Fibroblast of skin of abdomen (primary cell): ENCODE data around the gene MBOAT1. TPM values are rescaled to one million over a fixed set of nuclear protein-coding genes. Genes with fewer than 3 reads are reported as not detected.
"Not testable (repeated sequence)": the region's sequence is repeated elsewhere in the genome, so short reads cannot be mapped to it uniquely, and the experiment has no call there.

ENCODE experiments used
- DNase-seq: peaks from one replicate; pipeline ENCODE4 v3.0.0-alpha.2; 2013
- polyA plus RNA-seq, 2 experiments: library from polyadenylated mRNA; unstranded; fragments of 120-200 nt; gene quantifications; one replicate each; pipeline ENCODE4 v1.2.1, GENCODE V29; 2013; ENCODE audit not compliant: insufficient read length in 2 of 2

The MBOAT1 gene
- polyA plus RNA-seq (2013, experiment 1 of 2; ENCODE audit: insufficient read length), result 3.1 TPM
- polyA plus RNA-seq (2013, experiment 2 of 2; ENCODE audit: insufficient read length), result 2.6 TPM

GRCh38 chr6:20212392-20213111 is at the start of gene MBOAT1:
TSS of gene MBOAT1 (minus strand) at chr6:20212469. CDS start at chr6:20212234, 235 bp downstream.
- DNase-seq, result peak; percentile 94

DNA sequence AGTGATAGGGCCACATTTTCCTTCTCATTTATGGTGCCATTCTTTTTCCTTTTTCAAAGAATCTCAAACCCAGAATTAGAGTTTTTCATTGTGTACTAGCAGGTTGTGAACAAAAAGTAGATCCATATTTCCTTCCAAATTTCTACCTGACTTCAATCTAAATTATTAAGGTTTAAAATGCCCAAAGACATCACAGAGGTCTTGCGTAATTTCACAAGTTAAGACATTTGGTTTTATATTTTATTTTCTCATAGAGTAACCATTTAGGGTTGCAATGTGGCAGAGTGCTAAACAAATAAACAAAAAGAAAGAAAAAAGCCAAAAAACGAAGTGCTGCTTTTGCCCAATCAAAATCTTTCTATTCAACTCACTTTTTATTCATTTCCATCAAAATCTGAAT is 49.4 kb upstream of the MBOAT1 start:
- DNase-seq, result no peak

DNA sequence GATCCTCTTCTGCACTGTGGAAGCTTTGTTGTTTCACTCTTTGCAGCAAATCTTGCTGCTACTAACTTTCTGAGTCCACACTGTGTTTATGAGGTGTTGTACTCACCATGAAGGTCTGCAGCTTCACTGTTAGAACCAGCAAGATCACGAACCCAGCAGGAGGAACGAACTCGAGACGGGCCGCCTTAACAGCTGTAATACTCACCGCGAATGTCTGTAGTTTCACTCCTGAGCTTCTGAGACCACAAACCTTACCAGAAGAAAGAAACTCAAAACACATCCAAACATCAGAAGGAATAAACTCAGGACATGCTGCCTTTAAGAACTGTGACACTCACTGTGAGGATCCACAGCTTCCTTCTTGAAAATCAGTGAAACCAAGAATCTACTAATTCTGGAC is 48.1 kb upstream of the MBOAT1 start:
- DNase-seq, result no peak

DNA sequence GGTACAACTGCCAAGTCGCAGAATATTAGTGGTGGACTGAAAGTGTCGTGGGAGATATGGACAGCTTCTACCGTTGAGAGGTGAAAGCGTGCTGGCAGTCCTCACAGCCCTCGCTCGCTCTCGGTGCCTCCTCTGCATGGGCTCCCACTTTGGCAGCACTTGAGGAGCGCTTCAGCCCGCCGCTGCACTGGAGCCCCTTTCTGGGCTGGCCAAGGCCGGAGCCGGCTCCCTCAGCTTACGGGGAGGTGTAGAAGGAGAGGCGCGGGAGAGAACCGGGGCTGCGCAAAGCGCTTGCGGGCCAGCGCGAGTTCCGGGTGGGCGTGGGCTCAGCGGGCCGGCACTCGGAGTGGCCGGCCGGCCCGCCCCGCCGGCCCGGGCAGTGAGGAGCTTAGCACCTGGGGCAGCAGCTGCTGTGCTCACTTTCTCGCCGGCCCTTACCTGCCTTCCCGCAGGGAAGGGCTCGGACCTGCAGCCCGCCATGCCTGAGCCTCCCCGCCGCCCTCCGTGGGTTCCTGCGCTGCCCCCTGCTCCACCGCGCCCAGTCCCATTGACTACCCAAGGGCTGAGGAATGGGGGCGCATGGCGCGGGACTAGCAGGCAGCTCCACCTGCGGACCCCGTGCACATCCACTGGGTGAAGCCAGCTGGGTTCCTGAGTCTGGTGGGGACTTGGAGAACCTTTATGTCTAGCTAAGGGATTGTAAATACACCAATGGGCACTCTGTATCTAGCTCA is 47.2 kb upstream of the MBOAT1 start:
- DNase-seq, result no peak

- no peak for DNase-seq
Measured at GRCh38 chr6:20255428-20255827, 43.2 kb upstream of the MBOAT1 start.

DNA sequence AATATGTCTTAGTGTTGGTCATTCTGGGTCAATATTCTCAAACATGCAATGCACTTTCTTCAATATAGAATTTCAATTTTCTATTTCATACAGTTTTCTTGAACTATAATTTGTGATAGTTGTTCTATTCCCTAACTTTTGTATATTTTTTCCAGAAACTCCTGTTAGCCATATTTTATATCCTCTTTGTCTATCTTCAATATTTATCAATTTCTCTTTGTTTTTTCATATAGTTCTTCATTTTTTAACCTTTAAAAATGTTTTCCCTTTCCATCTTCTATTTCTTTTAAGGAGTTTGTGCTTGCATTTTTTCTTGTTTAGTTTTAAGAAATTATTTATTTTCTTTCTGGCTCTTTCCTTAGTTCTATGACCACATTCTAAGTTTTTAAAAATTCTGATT is 42.0 kb upstream of the MBOAT1 start:
- no peak for DNase-seq

DNA sequence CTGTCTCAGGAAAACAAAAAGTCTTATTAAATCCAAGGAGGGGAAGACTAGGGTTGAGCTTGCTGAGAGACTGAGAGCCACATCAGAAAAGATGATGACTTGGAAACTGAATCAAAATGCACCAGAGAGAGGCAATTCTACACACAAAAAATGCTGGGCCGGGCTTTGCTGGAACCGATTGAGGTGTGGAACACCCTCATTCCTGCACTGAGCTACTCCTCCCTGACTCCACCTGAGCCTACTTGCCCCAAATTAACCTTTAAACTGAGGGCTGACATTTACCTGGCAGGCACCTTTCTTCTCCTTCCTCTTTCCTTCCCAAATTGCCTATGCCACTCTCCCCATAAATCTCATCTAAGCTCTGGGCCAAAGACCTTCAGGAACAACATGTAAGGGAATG is 40.8 kb upstream of the MBOAT1 start:
- no peak for DNase-seq

DNA sequence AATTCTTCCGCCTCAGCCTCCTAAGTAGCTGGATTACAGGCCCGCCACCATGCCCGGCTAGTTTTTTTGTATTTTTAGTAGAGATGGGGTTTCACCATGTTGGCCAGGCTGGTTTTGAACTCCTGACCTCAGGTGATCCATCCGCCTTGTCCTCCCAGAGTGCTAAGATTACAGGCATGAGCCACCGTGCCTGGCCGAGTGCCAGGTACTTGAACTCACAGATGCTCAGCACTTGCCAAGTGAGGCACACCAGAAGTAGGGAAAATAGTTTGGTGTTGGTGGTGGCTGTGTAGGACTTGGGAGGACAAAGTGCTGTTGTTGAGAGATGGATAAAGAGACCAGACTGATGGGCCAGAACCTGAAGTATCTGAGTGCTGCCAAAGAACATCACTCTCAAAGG is 40.0 kb upstream of the MBOAT1 start:
- no peak for DNase-seq

DNA sequence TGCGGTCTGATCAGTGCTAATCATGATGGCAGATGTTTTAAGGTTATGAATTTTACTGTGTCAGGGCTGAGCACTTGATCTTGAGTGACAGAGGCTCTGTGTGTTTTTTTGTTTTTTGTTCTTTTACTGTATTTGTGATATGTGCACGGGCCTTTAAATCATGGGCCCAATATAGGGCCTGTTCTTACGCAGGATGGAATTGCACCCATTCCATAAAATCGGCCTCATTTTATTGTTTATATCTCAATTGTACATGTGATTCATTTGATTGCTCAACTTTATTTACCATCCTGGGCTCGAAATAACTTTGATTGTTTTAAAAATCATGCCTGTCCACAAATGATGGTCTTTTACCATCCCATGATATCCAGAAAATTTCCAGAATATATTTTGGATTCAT is 39.3 kb upstream of the MBOAT1 start:
- DNase-seq, result no peak

DNA sequence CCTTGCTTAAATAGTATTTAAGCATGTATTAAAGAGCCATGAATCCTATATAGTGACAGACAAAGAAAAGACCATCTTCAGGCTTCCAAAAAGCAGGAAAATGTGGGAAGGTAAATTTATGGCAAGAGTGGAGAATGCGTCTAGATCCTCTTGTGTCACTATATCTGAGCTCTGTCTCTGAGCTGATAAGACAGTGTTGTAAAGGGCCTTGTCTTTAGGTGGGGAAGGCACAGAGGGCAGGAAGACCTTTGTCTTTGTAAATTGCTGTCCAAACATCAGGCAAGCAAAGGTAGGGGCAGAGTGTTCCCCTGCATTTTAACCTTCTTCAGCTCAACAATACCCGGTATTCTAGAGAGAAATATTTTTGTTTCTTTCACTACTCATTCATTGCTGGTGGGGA is 33.9 kb upstream of the MBOAT1 start:
- DNase-seq, result no peak

- DNase-seq, result not testable (repeated sequence)
Measured at GRCh38 chr6:20244807-20245681, 32.8 kb upstream of the MBOAT1 start.

DNA sequence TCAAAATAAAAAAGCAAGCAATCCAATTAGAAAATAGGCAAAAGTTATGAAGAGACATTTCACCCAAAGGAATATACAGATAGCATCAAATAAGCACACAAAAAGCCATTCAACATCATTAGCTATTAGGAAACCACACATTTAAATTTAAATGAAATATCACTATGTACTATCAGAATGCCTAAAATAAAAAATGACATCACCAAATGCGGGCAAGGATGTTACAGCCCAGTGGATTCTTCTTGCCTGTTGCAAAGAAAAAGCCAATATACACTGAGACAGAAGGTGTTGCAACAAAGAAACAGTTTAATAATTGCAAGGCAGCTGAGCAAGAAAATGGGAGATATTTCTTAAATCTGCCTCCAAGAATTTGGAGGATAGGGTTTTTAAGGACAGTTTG is 31.0 kb upstream of the MBOAT1 start:
- DNase-seq, result no peak

- no peak for DNase-seq
Measured at GRCh38 chr6:20242397-20242796, 30.1 kb upstream of the MBOAT1 start.

- DNase-seq, result no peak
Measured at GRCh38 chr6:20241102-20241501, 28.8 kb upstream of the MBOAT1 start.

DNA sequence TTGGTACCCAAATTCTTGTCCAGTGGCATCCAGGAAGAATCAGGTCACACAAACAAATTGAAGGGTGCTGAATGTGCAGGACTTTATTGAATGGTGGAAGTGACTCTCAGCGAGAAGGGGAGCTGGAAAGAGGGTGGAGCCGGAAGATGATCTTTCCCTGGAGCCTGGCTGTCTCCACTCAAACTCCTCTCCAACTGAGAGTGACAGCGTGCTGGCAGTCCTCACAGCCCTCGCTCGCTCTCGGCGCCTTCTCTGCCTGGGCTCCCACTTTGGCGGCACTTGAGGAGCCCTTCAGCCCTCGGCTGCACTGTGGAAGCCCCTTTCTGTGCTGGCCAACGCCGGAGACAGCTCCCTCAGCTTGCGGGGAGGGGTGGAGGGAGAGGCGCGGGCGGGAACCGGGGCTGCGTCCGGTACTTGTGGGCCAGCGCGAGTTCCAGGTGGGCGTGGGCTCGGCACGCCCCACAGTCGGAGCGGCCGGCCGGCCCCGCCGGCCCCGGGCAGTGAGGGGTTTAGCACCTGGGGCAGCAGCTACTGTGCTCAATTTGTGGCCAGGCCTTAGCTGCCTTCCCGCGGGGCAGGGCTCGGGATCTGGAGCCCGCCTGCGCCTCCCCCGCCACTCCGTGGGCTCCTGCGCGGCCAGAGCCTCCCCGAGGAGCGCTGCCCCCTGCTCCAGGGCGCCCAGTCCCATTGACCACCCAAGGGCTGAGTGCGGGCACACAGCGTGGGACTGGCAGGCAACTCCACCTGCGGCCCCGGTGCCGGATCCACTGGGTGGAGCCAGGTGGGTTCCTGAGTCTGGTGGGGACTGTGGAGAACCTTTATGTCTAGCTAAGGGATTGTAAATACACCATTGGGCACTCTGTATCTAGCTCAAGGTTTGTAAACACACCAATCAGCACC is 26.7 kb upstream of the MBOAT1 start:
- DNase-seq, result no peak

GRCh38 chr6:20237677-20238460 is 25.6 kb upstream of the MBOAT1 start:
- DNase-seq, result no peak

DNA sequence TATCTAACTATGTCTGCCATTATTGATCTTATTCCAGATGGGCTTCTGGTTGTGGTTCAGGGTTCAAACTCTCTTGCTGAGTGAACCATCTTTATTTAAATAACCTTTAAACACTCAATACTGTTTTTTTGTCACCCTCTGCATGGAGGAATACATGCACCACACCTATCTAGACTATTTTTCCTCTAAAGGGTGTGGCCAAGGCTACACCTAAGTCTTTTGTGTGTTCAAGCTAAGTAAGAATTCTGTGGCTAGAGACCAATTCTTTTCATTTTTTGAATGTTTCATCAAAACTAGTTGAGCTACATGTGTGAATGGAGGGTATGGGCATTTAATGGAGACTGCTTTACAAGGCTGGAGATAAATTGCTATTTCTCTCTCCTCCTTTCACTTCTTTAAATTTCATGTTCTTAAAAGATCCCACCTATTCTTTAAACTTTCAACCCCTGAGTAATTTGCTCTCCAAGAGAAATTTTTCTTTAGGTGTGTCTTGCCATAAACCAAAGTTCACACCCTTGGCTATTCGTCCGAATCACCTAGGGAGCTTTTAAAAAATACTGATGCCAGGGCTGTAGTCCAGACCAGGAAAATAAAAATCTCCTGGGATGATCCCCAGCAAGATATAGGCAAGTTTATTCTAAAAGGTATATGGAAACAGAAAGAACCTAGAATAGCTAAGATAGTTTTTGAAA is 24.8 kb upstream of the MBOAT1 start:
- DNase-seq, result no peak

- DNase-seq, result no peak
Measured at GRCh38 chr6:20236344-20236743, 24.1 kb upstream of the MBOAT1 start.

DNA sequence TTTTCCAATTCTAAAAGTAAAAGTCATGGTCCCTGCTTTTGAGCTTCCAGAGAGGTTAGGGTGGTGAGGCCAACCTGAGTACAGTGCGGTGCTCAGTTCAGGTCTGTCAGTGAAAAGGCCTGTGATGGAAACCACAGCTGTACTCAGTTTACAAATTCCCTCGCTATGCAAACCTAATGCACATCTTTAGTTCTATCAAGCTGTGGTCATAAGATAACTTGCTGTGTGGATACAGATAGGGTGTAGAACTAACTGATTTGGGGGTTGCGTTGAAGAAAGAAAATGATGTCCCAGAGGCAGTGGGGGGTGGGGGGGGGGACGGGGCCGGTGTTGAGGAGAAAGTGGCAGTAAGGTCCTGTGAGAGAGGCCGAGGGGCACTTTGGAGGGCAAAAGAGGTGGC is 22.8 kb upstream of the MBOAT1 start:
- DNase-seq, result no peak

DNA sequence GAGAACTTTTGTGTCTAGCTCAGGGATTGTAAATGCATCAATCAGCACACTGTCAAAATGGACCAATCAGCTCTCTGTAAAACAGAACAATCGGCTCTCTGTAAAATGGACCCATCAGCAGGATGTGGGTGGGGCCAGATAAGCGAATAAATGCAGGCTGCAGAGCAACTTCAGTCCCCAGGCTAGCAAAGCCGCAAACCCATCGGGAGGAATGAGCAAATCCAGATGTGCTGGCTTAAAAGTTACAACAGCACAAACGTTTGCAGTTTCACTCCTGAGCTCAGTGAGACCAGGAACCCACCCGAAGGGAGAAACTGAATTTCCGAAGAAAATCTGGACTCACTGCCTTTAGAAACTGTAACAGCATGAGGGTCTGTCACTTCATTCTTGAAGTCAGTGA is 21.9 kb upstream of the MBOAT1 start:
- no peak for DNase-seq
